Measurements from ENCODE around the gene TNS2.
A peak's percentile ranks its signal among the peaks of the same experiment; 100 is the strongest.

Gene TNS2

DNA sequence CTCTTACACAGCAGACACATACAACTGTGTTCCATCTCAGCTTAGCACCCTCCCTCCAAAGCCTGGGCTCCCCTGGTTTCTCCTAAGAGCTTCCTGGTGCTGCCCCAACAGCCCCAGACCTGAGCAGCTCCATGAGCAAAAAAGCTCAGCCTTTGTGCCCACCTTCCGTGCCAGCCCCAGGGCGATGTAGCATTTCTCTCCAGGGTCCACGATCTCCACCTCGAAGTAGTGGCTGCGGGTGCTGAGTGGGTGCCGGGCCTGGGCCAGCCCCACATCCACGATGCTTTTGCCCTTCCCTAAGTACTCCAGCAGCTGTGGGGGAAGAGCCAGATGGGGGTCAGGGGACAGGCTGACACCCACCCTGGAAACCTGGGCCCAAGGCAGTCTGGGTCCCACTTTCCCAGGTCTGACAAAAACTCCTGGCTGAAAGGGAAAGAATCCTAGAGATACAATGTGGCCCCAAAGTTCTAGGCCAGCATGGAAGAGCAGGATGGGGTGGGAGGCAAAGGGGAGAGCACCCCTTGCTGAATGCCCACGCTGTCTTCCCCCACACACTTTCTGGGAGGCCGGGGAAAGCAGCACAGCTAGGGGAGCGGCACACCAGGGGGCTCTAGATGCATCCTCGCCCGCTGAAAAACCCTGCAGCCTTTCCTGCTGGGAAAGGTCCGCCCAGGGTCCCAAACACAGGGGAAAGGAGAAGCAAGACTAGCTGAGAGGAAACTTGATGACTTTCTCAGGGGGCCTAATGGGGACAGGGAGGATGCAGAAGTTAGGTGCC, 18.3 kb downstream of the TNS2 start:
- no peak for DNase-seq (ENCODE audit: low read depth in 2 of 2)

DNA sequence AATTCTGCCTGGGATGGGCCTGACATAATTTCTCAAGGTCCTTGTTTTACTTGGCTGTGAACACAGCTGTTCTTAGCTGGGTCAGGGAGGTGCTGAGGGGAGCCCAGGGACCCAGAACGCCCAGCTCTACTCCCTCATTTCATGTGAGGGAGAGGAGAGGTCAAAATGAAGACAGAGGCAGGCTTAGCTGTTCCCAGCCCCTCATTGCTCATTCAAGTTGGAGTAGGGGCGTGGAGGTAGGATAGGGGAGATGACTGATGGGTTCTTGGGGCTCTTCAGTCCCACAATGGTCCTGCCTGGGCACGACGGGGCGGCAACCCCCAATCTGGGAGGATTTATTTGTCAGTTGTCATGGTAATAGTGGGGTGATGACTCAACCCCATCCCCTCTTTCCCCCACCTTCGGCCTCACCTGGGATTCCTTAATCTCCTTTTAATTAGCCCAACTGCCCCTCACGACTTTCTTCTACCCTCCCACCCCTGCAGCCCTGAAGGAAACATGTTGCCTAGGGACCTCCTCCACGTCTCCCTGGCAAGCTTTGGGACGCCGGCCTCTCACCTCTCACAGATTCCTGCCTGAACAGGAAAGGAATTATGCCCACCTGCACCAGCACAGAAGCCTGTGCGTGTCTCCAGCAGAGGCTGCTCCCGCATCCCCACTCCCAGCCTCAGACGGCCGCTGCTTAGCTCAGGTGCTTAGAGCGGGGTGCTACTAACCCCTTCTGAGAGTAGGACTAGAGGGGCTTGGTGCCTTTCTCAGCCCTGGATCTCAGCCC, 19.1 kb downstream of the TNS2 start:
- no peak for DNase-seq (ENCODE audit: low read depth in 2 of 2)

DNA sequence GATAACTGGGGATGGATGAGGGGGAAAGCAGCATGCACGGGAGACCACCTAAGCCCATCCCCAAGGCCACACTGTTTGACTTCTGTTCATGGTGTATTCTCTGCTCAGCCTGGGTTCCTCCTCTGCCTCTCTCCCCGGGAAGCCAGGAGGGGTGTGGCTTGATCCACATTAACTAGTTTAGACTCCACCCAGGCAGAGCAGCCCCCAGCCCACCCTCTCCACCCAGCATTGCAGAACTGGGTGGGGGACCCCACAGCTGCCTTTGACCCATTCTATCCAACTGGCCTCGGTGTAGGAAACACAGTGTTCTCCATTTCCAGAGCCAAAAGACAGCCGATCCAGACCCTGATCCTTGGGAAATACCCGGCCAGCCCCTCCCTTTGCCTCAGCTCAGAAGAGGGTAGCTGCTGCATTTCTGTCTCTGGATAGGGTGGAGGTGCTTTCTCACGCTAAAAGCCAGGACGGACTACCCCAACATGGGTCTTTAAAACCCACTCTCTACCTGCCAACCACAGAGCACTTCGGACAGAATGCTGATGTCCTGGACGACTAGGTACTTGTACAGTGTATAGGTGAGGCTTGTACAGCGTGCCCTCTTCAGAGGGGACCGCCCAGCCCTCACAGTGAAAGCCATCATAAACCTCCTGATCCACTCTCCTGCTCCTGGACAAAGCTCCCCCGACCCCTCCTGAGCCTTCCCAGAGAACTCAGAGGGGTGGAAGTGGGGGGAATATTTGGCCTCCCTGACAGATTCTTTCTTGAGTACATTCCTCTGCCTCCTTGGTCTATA, 20.0 kb downstream of the TNS2 start:
- DNase-seq (ENCODE audit: low read depth in 2 of 2), result no peak

DNA sequence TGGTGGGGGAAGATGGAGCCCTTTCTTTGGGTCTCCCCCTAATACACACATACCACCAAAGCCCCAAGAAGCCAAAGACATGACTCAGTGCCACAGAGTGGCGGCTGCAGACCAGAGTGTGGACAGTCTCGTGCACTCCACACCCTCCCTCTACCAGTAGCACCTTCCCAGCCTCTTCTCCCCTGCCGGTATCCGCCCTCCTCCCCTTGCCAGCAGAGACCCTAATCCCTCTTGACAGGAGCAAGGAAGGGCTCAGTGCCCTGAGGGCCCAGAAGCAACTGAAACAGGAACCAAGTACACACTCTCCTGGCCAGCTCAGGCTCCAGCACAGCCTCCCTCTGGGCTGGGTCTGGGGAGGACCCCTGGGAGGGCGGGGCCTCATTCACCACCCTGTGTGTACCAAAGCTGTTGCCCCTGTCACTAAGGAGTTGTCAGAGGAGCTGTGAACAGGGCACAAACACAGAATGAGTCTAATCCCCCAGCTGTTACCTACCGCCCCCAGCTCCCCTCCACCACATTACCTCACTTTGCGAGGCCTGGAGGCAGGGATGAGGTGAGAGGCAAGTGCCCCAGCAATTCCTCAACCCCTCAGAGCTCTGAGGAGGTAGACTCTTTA, 21.1 kb downstream of the TNS2 start:
- DNase-seq (ENCODE audit: low read depth in 2 of 2), result no peak

DNA sequence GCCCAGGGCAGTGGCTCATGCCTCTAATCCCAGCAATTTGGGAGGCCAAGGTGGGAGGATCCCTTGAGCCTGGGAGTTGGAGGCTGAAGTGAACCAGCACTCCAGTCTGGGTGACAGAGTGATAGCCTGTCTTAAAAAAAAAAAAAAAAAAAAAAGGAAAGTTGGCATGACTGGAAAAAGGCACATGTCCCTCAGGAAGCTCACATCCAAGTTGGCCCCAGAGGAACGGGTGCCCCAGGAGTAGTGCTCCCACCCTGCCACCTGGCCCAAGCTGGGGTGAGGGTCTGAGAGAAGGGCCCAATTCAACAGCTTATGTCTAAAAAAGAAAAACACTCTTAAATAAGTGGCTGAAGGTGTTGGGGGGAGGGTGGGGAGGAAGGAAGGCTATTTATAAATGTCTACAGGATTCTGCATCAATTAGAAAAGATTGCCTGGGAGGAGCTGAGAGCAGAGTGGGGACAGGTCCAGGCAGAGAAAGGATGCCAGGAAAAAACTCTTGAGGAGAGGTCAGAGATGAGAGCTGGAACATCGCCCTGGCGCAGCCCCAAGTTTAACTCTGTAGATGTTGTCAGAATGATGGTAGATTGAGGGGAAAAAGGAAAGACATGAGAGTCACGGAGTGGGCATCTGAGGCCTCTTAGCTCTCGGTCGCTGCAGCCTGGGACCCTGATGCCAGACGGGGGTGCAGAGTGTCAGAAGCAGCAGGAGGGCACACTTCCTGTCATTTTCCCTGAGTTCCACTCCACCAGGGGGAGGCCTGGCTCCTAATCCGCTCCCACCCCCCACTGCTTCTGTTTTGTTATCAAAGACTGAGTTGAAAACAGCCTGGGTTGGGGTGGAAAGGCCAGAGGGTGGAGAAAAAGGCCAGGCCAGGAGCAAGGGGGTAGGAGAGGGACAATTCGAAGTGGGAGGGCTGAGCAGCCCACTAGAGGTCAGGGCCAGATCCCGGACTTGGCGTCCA, 22.0 kb downstream of the TNS2 start:
- DNase-seq (ENCODE audit: low read depth in 2 of 2), result no peak

DNA sequence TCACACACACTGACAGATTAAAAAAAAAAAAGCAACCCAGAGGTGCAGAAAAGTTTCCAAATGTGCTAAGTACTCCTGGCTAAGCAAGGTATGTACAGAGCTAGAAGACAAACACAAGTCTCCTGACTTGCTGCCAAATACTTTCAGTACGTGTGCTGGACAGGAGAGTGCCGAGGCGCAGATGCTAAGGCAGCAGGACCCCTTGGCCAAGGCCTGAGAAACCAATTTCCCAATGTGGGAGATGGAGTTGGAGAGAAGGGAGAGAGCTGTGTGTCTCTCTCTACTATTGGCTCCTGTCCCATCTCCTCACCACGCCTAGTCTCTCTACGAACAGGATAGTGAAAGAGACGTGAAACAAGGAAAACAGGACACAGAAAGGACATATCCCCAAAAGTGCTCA, 24.0 kb downstream of the TNS2 start:
- no peak for DNase-seq (ENCODE audit: low read depth in 2 of 2)

DNA sequence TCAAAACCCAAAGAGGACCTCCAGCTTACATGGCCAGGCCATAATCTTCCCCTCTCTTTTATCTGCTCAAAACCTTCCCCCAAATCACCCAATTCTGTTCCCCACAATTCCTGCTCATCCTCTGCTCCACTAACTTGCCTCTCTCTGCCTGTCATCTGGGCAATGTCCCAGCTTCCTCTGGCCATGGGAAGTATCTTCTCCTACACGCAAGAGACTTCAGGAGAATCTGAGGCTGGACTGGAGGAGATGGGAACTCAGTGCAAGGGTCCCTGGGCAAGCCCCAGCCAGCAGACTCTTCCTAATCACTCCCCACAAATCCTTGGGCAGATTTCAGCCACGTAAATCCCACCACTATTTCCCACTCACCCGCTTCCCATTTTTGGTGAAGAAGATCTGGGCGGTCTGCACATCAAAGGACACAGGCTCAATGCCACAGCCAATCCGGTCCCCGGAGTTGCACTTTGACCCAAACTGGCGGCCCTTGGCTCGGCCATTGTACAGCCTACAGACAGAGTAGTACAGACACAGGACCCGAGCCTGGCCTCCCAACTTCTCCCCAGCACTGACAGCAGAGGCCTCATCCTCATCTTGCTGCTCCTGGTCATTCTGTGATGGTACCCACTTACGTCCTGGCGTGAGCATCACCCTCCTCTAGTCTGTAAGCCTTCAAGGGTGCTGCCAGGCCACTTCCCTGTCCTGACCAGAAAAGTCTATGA, 24.6 kb downstream of the TNS2 start:
- DNase-seq (ENCODE audit: low read depth in 2 of 2), result no peak

DNA sequence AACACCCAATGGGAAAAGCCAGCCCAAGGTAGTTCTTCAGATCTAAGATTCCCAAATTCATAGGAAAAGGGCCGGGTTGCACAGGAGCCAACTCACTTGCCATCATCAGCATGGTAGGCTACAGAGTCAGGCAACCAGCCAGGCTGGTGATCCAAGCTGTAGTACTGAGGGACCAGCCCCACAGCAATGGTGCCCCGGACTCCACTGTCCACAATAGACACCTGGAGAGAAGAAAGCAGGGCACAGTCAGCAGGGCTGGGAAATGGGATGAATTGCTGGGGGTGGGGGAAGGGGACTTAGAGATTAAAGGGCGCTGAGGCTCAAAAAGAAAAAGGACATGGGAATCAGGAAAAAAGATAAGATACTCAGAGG, 25.1 kb downstream of the TNS2 start:
- no peak for DNase-seq (ENCODE audit: low read depth in 2 of 2)

DNA sequence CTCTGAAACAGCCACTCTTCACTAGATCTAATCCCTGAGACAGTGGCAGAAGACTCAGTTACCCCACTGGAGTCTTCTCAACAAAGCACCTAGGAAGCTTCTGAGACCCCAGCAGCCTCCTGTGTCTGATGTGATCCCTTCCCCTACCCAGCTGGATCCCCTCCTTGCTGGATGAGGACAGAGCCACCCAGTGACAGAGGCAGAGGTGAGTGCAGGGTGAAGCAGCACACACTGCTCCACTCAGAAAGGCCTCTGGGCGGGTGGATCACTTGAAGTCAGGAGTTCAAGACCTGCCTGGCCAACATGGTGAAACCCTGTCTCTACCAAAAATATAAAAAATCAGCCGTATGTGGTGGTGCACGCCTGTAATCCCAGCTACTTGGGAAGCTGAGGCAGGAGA, 26.6 kb downstream of the TNS2 start:
- DNase-seq (ENCODE audit: low read depth in 2 of 2), result no peak

DNA sequence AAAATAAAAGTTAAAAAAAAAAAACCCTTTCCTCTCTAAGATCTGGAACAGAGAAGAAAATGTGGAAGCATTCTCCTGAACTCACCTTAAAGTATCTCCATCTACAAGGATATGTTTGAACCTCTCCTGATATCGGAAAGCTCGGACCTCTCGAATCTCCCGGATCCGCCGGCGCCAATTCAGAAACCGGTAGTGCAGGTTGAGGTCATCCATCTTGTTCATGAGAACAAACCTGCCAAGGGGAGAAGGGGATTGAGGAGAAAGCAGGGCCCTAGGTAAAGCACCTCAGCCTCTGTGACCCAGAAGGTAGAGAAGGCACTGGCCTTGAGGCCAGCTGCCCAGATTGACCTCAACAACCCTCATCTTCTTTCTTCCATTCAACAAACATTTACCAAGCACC, 27.2 kb downstream of the TNS2 start:
- DNase-seq (ENCODE audit: low read depth in 2 of 2), result no peak

DNA sequence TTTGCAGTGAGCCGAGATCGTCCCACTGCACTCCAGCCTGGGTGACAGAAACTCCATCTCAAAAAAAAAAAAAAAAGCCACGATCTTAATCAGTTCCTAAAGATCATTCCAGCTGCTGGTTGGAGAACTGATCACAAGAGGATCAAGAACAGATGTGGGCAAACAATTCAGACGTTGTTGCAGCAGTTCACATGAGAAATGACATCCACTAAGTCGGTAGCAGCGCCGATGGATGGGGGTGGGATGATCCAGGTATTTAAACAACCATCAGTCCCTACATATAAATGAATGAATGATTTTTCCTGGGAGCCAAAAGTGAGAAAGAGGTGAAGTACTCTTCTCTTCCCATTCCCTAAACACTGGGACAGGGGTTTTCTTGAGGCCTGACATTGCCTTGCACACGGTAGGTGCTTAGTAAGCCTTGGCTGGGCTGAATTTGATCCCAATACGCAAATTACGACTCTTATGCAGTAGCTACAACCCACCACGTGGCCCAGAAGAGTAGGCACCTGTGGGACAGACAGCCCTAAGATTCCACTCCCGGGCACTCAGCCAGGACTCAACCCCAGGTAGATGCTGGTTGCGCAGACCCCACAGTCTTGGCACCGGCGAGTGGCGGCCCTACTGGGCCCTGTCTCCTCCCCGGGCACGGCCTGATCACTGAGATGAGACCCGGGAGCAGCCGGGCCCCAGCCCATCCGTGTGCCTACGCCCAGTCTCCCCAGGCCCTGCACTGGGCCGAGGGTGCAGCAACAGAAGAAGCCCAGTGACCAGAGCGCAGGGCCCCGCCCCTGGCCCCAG, 28.8 kb downstream of the TNS2 start:
- DNase-seq (ENCODE audit: low read depth in 2 of 2), result no peak

DNA sequence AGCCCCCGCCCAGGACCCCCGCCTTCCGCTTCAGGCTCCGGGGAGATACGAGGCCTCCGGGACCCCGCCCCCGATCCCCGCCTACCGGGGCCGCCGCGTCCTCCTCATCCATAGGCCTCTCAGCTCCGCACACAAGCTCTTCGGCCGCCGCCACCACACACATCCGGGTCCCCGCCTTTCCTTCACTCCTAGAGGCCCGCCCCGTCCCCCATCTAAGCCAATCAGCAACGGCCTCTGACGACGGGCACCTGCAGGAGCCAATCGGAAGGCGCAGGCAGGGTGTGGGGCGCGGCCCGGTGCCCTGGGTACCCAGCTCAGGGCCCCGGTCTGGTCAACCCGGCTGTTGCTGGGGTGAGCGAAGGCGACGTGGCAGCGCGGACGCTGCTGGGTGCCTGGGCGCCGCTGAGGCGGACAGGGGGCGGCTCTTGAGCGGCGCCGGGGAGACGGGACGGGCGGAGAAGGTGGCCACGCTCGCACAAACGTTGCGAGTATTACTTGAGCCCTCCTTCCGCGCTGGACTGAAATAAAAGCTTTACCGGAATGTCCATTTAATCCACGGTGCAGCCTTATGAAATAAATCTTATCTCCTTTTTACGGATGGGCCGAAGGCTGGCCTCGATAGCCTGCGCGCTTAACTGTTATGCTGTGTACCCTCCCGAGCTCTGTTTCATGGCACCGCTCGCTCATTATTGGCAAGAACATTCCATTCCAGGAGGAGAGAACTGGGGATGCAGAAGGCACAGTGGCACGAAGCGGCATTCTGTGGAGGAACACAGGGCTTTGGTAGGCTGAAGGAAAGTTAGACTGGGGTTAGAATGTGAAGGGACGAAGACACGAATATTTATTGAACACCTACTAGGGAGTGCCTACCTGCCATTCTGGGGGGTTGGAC, 29.6 kb downstream of the TNS2 start, which contains the start of gene SPRYD3:
Gene SPRYD3 (minus strand): TSS at position 165 of the 892 bp plus-strand sequence. CDS start 57 bp downstream, at position 108.
- peak; percentile 91 to 92 for DNase-seq (ENCODE audit: low read depth in 2 of 2)

DNA sequence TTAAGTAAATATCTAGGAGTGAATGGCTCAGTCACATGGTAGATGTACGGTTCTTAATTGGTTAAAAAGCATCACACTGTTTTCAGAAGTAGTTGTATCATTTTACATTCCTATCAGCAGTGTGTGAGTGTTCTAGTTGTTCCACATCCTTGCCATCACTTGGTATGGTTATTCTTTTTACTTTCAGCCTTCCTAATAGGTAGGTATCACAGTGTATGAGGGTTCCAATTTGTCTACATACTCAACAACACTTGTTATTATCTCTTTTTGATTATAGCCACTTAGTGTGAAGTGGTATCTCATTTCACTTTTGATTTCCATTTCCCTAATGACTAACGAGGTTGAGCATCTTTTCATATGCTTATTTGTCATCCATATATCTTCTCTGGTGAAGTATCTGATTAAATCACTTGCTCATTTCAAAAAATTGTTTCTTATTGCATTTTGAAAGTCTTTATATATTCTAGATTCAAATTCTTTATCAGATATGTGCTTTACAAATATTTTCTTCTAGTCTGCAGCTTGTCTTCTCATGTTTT, 32.8 kb downstream of the TNS2 start:
- DNase-seq (ENCODE audit: low read depth in 2 of 2), result no peak

DNA sequence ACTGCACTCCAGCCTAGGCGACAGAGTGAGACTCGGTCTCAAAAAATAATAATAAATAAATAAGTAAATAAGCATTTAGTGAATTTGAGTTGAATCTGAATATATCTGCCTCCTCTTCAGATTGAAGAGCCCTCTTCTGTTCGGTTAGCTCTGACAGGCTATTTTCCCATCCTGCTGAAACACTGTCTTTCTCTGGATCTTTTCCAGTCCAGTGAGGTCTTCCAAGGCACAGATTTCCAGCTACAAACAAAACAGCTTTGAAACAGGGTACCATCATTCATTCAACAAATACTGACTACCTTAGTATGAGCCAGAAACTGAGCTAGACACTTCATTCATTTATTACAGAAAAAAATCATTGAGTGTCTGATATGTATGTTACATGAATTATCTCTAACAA, 36.5 kb downstream of the TNS2 start:
- no peak for DNase-seq (ENCODE audit: low read depth in 2 of 2)

DNA sequence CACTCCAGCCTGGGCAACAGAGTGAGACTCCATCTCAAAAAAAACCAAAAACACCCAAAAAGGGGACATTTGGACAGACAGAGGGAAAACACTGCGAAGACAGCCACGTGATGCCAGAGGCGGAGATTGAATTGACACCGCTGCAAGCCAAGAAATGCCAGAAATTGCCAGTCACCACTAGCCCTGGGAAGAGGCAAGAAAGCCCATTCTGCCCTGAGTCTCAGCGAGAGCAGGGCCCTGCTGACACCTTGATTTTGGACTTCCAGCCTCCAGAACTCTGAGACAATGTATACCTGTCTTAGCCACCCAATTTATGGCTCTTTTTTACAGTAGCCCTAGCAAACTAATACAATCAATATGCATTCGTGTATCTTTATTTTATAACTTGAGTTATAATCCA, 40.2 kb downstream of the TNS2 start:
- no peak for DNase-seq (ENCODE audit: low read depth in 2 of 2)

DNA sequence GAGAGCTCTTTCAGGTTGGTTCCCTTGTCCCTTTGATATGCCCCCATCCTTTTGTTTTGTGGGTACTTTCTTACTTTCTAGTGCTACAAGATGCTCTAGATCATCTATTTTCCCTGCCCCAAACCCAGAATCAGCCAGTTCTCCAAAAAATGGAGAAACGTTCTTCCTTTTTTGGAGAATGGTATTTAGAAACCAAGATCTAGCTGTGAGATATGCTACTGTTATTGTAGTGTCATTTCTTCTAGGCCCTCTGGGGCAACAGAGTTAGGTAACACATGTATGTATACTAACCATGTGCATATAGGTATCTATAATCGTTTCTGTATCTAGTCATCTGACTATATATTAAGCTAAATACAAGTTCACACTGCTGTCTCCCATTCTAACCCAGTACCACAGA, 40.7 kb downstream of the TNS2 start:
- DNase-seq (ENCODE audit: low read depth in 2 of 2), result no peak

DNA sequence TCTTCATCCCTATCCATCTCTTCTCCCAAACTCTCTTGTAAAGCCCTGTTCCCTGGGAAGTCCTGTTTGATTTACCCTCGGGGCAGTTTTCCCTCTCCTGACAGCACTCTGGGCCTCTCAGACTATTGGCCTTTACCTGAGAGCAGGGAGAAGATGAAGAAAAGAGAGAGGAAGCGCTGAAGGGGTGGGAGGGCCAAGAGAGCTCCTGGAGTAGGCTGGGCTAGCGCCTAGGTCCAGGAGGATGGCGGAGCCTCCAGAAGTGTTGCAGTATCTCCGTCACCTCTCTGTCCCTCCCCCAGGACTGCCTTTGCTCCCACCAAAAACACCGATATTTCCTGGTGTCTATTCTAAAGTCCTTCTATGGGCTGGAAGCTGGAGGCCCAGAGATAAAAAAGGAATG, 41.9 kb downstream of the TNS2 start:
- no peak for DNase-seq (ENCODE audit: low read depth in 2 of 2)

DNA sequence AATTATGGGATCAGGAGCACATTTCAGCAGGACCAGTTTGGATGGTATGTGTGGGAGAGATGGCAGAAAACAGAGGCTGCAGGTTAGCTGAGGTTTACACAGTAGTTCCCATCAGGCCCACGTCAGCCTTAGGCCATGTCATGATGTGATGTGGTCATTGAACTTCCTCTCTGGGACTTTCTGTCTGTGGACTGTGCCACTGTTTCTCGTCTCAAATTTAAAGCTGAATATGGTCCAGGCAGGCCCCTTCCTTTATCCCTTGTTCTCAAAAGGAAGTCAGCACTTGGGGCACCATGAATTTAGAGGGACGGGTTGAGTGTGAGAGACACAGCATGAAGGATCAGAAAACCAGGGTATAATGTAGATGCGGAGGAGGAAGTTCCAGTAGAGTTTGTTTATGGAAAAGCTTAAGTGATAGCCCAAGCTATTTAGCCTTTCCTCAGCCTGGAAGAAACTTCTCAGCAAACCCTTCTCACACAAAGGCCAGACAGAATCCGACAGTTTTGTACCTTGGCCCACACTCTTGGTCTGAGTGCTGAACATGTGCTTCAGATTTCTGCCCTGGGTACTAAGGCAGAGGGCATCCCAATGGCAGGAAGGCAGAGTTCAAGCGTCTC, 44.0 kb downstream of the TNS2 start:
- no peak for DNase-seq (ENCODE audit: low read depth in 2 of 2)

Measured in stimulated activated CD8-positive, alpha-beta memory T cell treated with anti-CD3 and anti-CD28 coated beads, Interleukin-2, amount 100 ng/mL, for 1 hour (primary cell).